ENCODE results near the gene IGF1R. TPM values are rescaled to one million over a fixed set of nuclear protein-coding genes. Genes with fewer than 3 reads are reported as not detected.

The IGF1R gene
- total RNA-seq, 2 donors from 2014 or later, result 32.1 to 64.1 TPM

DNA sequence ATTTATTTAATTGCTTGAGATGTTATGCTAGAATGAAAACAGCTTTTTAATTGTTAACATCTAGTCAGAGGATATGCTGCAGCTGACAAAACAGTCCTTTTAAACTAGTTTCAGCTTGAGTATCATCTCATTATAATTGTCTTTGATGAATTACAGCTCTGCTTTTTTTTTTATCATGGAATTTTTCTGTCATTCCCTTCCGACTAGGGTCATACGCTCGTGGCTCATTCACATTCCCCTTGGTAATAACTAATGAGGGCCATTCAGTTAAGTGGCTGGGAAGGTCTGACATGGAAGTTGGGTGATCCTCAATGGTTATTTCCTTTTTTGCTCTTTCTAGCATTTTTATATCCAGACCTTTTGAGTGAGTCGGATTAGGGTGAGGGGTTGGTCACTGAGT is 282.2 kb downstream of the IGF1R start:
- Histone ChIP-seq H3K4me1 (peaks cover 0 to 16% of the 10 kb centered on the region in 2 donors), H3K4me3 (no peak overlapping the region), H3K27ac (no peak overlapping the region), H3K36me3 (peaks cover 60% of the 10 kb centered on the region), H3K9me3 (no peaks in the 10 kb centered on the region), H3K27me3 (no peaks in the 10 kb centered on the region)
- DNase-seq (ENCODE audit: low spot score), result no peak
- TF ChIP-seq, protein P1, sequence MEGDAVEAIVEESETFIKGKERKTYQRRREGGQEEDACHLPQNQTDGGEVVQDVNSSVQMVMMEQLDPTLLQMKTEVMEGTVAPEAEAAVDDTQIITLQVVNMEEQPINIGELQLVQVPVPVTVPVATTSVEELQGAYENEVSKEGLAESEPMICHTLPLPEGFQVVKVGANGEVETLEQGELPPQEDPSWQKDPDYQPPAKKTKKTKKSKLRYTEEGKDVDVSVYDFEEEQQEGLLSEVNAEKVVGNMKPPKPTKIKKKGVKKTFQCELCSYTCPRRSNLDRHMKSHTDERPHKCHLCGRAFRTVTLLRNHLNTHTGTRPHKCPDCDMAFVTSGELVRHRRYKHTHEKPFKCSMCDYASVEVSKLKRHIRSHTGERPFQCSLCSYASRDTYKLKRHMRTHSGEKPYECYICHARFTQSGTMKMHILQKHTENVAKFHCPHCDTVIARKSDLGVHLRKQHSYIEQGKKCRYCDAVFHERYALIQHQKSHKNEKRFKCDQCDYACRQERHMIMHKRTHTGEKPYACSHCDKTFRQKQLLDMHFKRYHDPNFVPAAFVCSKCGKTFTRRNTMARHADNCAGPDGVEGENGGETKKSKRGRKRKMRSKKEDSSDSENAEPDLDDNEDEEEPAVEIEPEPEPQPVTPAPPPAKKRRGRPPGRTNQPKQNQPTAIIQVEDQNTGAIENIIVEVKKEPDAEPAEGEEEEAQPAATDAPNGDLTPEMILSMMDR (IDR thresholded peaks at IDR 0.05), result no peak

DNA sequence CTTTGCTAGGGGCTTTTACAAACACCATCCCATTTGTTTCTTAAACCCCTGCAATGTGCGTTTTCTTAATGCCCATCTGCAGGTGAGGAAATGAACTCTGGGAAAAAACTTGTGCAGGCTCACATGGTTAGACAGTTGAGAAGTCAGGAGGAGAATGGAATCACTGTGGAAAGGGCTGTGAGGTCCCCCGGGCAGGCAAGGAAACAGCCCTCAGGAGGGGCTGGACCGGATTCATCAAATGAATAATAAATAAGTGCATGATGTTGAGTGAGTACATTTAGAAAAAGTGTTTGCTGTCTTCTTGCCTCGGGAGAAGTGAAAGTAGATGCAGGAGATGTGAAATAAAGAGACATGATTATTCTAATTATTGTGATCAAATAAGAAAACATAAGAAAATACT is 282.7 kb downstream of the IGF1R start:
- H3K27ac ChIP-seq, result no peak overlapping the region
- TF ChIP-seq, protein P1 (IDR thresholded peaks at IDR 0.05), result no peak
- peaks cover 64% of the 10 kb centered on the region for H3K36me3 ChIP-seq

DNA sequence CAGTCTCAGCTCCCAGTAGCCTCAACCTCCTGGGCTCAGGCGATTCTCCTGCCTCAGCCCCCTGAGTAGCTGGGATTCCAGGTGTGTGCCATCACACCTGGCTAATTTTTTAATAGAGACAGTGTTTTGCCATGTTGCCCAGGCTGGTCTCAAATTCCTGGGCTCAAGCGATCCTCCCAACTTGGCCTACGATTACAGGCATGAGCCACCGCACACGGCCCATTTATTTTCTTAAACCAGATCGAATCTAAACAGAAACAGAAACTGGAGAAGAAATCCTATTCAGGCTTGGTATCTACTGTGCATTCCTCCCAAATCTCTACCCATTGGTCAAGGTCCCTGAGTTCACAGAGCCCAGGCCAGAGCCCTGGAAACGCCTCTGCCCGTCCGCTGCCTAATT is 285.1 kb downstream of the IGF1R start:
- Histone ChIP-seq H3K4me1 (no peaks in the 10 kb centered on the region), H3K27ac (no peak overlapping the region), H3K36me3 (peaks cover 87% of the 10 kb centered on the region), H3K9me3 (no peaks in the 10 kb centered on the region), H3K27me3 (no peaks in the 10 kb centered on the region), H3K4me3 (no peak overlapping the region)
- TF ChIP-seq, protein P1 (IDR thresholded peaks at IDR 0.05), result no peak
- no peak for DNase-seq (ENCODE audit: low spot score)

More for the DNA sequence above, 282.7 kb downstream of the IGF1R start:
- H3K27me3 ChIP-seq, result no peaks in the 10 kb centered on the region
- peaks cover 0 to 16% of the 10 kb centered on the region in 2 donors for H3K4me1 ChIP-seq
- no peak overlapping the region for H3K4me3 ChIP-seq
- DNase-seq (ENCODE audit: low spot score), result no peak
- no peaks in the 10 kb centered on the region for H3K9me3 ChIP-seq

DNA sequence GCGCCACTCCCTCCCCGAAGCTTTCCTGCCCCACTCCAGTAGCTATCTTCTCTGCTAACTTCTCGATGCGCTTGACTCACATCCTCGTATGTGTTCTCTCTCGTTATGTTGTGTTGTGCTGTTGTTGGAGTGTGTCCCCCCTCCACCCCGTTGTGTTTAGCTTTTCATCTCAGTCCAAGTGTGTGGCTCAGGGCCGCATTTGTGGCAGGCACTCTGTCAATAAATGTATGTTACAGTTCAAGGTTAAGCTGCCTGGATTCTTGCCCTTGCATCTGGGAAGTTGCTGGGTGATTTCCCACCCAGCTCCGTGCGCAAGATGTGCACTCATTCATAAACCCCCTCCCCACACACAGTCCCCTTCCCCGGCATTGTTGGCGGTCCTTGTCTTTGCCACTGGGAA is 287.4 kb downstream of the IGF1R start:
- H3K27ac ChIP-seq, result no peak overlapping the region
- H3K36me3 ChIP-seq, result peaks cover 96% of the 10 kb centered on the region
- no peak overlapping the region for H3K4me3 ChIP-seq
- TF ChIP-seq, protein P1 (IDR thresholded peaks at IDR 0.05), result no peak
- no peaks in the 10 kb centered on the region for H3K9me3 ChIP-seq
- no peak for DNase-seq (ENCODE audit: low spot score)
- H3K4me1 ChIP-seq, result no peaks in the 10 kb centered on the region
- no peaks in the 10 kb centered on the region for H3K27me3 ChIP-seq

DNA sequence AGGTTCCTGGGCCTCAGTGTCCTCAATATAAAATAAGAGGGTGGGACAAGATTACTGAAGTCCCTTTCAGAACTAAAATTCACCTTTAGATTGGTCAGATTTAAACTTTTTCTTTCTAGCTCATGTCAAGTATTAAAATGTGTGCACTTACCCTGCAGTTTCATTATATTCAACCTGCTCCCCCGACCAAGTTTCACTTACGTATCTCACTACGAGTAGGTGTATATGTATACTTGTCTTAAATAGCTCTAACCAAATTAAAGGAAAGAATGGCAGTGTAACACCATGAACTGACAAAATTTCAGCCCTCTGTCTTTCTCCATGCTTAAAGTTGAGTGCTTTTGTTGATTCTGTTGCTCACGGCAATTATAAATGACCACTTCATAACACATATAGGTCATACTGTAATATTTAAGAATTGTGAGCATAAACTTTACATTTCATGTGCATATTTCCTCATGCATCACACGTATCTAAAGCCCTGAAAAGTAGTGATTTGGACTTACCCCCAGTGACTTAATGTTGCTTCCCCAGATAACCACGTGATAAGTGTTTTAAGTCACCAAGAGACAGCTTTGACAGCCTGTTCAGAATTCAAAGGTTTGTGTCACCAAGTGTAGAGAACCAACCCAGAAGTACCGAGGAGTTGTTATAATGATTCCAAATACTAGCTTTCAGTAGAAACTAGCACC is 289.2 kb downstream of the IGF1R start:
- no peak overlapping the region for H3K4me3 ChIP-seq
- H3K27me3 ChIP-seq, result no peaks in the 10 kb centered on the region
- no peak for DNase-seq (ENCODE audit: low spot score)
- TF ChIP-seq, protein P1 (IDR thresholded peaks at IDR 0.05), result no peak
- H3K9me3 ChIP-seq, result no peaks in the 10 kb centered on the region
- H3K36me3 ChIP-seq, result peaks cover 96% of the 10 kb centered on the region
- peaks cover 0 to under 1% of the 10 kb centered on the region in 2 donors for H3K4me1 ChIP-seq
- no peak overlapping the region for H3K27ac ChIP-seq

DNA sequence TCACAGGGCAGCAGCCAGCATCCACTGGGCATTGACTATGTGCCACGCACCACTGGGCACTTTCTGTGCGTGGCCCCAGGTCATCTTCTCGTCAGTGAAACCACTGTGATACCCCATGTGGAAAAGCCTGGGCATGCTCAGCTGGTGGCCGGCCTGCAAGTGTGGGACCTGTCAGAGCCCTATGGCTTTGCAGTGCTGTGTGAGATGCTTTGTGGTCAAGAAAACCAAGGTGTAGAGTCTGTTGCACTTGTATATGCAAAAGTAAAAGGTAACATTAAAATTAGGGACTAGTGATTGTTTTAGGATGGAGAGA is 289.7 kb downstream of the IGF1R start:
- H3K36me3 ChIP-seq, result peaks cover 96% of the 10 kb centered on the region

More for the DNA sequence above, 289.7 kb downstream of the IGF1R start:
- no peaks in the 10 kb centered on the region for H3K27me3 ChIP-seq
- H3K4me1 ChIP-seq, result peaks cover 0 to 5% of the 10 kb centered on the region in 2 donors
- H3K4me3 ChIP-seq, result no peak overlapping the region
- no peak for DNase-seq (ENCODE audit: low spot score)
- no peaks in the 10 kb centered on the region for H3K9me3 ChIP-seq
- H3K27ac ChIP-seq, result no peak overlapping the region
- TF ChIP-seq, protein P1 (IDR thresholded peaks at IDR 0.05), result no peak

Data from right atrium auricular region (tissue), 2 donors.